CD14-positive monocyte (primary cell): ENCODE data around the gene LEKR1. TPM values are rescaled to one million over a fixed set of nuclear protein-coding genes. Genes with fewer than 3 reads are reported as not detected.

Experiments used
- DNase-seq, 3 donors: peaks; one replicate each; pipeline ENCODE4 v3.0.0-alpha.2; 2011 to 2022
- H2AFZ ChIP-seq: 2 replicates; pipeline ENCODE4 v1.6.0; 2012; ENCODE audit warnings: mild to moderate bottlenecking, low read depth, low read length, inconsistent platforms; ENCODE audit not compliant: insufficient read depth, poor library complexity, severe bottlenecking
- H3K27ac ChIP-seq, 2 donors: 1 replicate in 1 of 2; 2 replicates in 1 of 2; pipeline ENCODE4 v1.5.1; 2012 to 2013; ENCODE audit warnings: low read length in 2 of 2, control low read depth in 1 of 2, inconsistent platforms in 1 of 2, low read depth in 1 of 2, mild to moderate bottlenecking in 1 of 2
- H3K27me3 ChIP-seq, 2 donors: one replicate each; pipeline versions ENCODE4 v1.6.0 to v1.6.1; 2011 to 2013; ENCODE audit warnings: low read length in 2 of 2; ENCODE audit not compliant: control insufficient read depth in 2 of 2, insufficient read depth in 2 of 2
- H3K36me3 ChIP-seq, 2 donors: replicated peaks in 1 of 2; 1 replicate in 1 of 2; 2 replicates in 1 of 2; pipeline versions ENCODE4 v1.5.1 to v1.6.1; 2012 to 2013; ENCODE audit warnings: low read length in 2 of 2, control low read depth in 1 of 2, inconsistent platforms in 1 of 2, mild to moderate bottlenecking in 1 of 2; ENCODE audit not compliant: insufficient read depth in 2 of 2, control insufficient read depth in 1 of 2
- H3K4me1 ChIP-seq, 2 donors: 1 replicate in 1 of 2; 2 replicates in 1 of 2; pipeline versions ENCODE4 v1.5.1 to v1.6.1; 2012 to 2013; ENCODE audit warnings: low read length in 2 of 2, control low read depth in 1 of 2, inconsistent platforms in 1 of 2, mild to moderate bottlenecking in 1 of 2, moderate library complexity in 1 of 2; ENCODE audit not compliant: insufficient read depth in 2 of 2, control insufficient read depth in 1 of 2
- H3K4me2 ChIP-seq: replicated peaks from 2 replicates; pipeline ENCODE3; 2012; ENCODE audit warnings: low read length, moderate library complexity, mild to moderate bottlenecking; ENCODE audit not compliant: poor library complexity, severe bottlenecking; ENCODE audit errors: extremely low read depth
- H3K4me3 ChIP-seq, 3 experiments: fragments of 200-600 bp in 1 of 3; sonication (generic) in 1 of 3; replicated peaks in 1 of 3; 1 replicate in 2 of 3; 2 replicates in 1 of 3; pipeline ENCODE4 v1.5.1; 2011 to 2013; ENCODE audit warnings: low read length in 3 of 3, mild to moderate bottlenecking in 3 of 3, control low read depth in 2 of 3, low read depth in 2 of 3, inconsistent platforms in 1 of 3, moderate library complexity in 1 of 3
- H3K79me2 ChIP-seq: 2 replicates; pipeline ENCODE4 v1.6.0; 2012; ENCODE audit warnings: mild to moderate bottlenecking, control low read depth, inconsistent platforms, low read length, moderate library complexity; ENCODE audit not compliant: insufficient read depth
- H3K9ac ChIP-seq: 2 replicates; pipeline ENCODE4 v1.6.0; 2017; ENCODE audit warnings: low read length, mild to moderate bottlenecking; ENCODE audit not compliant: insufficient read depth, poor library complexity, severe bottlenecking
- H3K9me3 ChIP-seq, 2 donors: replicated peaks in 1 of 2; 1 replicate in 1 of 2; 2 replicates in 1 of 2; pipeline versions ENCODE4 v1.5.1 to v1.6.1; 2012 to 2013; ENCODE audit warnings: low read length in 2 of 2, control low read depth in 1 of 2; ENCODE audit not compliant: control insufficient read depth in 1 of 2, insufficient read depth in 1 of 2
- H4K20me1 ChIP-seq: 2 replicates; pipeline ENCODE4 v1.6.0; 2012; ENCODE audit warnings: mild to moderate bottlenecking, low read length, control low read depth, moderate library complexity; ENCODE audit not compliant: insufficient read depth
- H3K27ac Mint-ChIP-seq, 7 donors: one replicate each; pipeline ENCODE4 v1.8.0; 2020; ENCODE audit warnings: mild to moderate bottlenecking in 7 of 7, mixed read lengths in 7 of 7, moderate library complexity in 6 of 7, inconsistent platforms in 2 of 7
- H3K27me3 Mint-ChIP-seq, 3 donors: one replicate each; pipeline ENCODE4 v1.8.0; 2021 to 2022; ENCODE audit warnings: low read depth in 3 of 3, mild to moderate bottlenecking in 3 of 3, mixed read lengths in 3 of 3, moderate library complexity in 3 of 3, inconsistent platforms in 1 of 3
- H3K36me3 Mint-ChIP-seq, 2 donors: one replicate each; pipeline ENCODE4 v1.8.0; 2020; ENCODE audit warnings: mixed read lengths in 2 of 2, inconsistent platforms in 1 of 2, mild to moderate bottlenecking in 1 of 2
- H3K4me1 Mint-ChIP-seq: one replicate; pipeline ENCODE4 v1.8.0; 2020; ENCODE audit warnings: mild to moderate bottlenecking, mixed read lengths
- H3K4me3 Mint-ChIP-seq, 2 donors: one replicate each; pipeline ENCODE4 v1.8.0; 2020; ENCODE audit warnings: mild to moderate bottlenecking in 2 of 2, mixed read lengths in 2 of 2, moderate library complexity in 1 of 2
- H3K9me3 Mint-ChIP-seq, 7 donors: one replicate each; pipeline ENCODE4 v1.8.0; 2020 to 2022; ENCODE audit warnings: mixed read lengths in 7 of 7, mild to moderate bottlenecking in 6 of 7, moderate library complexity in 6 of 7, inconsistent platforms in 2 of 7
- WGBS: methylation state at CpG from one replicate; pipeline ENCODE4 v1.1.5; 2013; ENCODE audit warnings: missing lambda C conversion rate; ENCODE audit not compliant: insufficient coverage; 5-methylcytosine and 5-hydroxymethylcytosine counted together
- intact Hi-C, 2 donors: fragments of 100-400 bp; cut with micrococcal nuclease; formaldehyde crosslinking; loops; one replicate each; pipeline versions ENCODE4 v1.15.0 to v1.15.1; 2023
- polyA plus RNA-seq, 3 donors: library from polyadenylated mRNA; depleted of rRNA in 1 of 3; unstranded in 2 of 3; stranded (reverse) in 1 of 3; fragments of 300-500 nt in 2 of 3; fragments of >200 nt in 1 of 3; fragmentation: Illumina TruSeq in 2 of 3; gene quantifications; 1 replicate in 2 of 3; 2 replicates in 1 of 3; pipeline ENCODE4 v1.2.3, GENCODE V29; 2012 to 2021
- TF ChIP-seq, protein P1 (sequence below): fragments of 200-600 bp; IDR thresholded peaks from one replicate; pipeline ENCODE4 v1.8.0; 2022; ENCODE audit warnings: antibody characterized with exemption, mild to moderate bottlenecking

Gene LEKR1
- polyA plus RNA-seq, 3 donors = 0.51 to 0.80 TPM; not detected in 1

DNA sequence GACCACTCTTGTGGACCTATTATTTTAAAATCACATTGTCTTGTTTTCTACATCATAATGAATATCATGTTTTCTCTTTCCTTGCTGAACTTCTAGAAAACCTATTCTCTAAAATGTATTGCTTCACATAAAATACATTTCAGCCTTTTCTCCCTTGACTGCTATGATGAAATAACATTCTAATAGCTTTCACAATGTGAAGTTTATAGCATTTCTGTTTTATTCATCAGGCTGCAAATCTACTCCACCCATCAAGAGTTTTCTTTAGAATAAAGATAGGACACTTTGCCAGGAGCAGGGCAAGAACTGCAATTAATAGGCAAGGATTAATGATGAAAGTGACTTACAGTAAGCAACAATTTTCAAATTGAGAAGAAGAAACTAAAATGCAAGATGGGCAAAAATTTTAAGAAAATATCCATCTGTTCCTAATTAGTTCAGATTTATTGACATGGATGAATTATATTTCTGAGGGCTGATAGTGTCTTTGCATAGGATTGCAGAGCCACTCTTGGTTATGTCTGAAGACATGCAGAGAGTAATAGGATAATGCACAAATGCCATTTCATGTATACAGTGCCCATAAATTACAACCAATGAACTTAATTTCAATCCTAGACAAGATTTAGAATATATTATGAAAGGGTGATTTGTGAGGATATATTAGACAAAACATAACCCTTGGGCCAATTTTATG is 21.7 kb downstream of the LEKR1 start:
- no peak overlapping the region for H3K27ac Mint-ChIP-seq
- Histone ChIP-seq H3K4me3 (no peak overlapping the region), H3K36me3 (no peaks in the 10 kb centered on the region), H3K27me3 (no peaks in the 10 kb centered on the region), H3K27ac (no peak overlapping the region), H3K9ac (no peak overlapping the region), H4K20me1 (no peaks in the 10 kb centered on the region), H2AFZ (no peak overlapping the region), H3K4me2 (no peak overlapping the region), H3K79me2 (no peaks in the 10 kb centered on the region), H3K4me1 (no peaks in the 10 kb centered on the region), H3K9me3 (no peaks in the 10 kb centered on the region)
- no peak overlapping the region for H3K4me3 Mint-ChIP-seq
- TF ChIP-seq, protein P1, sequence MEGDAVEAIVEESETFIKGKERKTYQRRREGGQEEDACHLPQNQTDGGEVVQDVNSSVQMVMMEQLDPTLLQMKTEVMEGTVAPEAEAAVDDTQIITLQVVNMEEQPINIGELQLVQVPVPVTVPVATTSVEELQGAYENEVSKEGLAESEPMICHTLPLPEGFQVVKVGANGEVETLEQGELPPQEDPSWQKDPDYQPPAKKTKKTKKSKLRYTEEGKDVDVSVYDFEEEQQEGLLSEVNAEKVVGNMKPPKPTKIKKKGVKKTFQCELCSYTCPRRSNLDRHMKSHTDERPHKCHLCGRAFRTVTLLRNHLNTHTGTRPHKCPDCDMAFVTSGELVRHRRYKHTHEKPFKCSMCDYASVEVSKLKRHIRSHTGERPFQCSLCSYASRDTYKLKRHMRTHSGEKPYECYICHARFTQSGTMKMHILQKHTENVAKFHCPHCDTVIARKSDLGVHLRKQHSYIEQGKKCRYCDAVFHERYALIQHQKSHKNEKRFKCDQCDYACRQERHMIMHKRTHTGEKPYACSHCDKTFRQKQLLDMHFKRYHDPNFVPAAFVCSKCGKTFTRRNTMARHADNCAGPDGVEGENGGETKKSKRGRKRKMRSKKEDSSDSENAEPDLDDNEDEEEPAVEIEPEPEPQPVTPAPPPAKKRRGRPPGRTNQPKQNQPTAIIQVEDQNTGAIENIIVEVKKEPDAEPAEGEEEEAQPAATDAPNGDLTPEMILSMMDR = no peak
- H3K27me3 Mint-ChIP-seq = peaks cover 0 to 2% (median 0%) of the 10 kb centered on the region in 3 donors
- DNase-seq = no peak
- no peaks in the 10 kb centered on the region for H3K9me3 Mint-ChIP-seq
- intact Hi-C loops = no loop called here
- no peaks in the 10 kb centered on the region for H3K4me1 Mint-ChIP-seq
- no peaks in the 10 kb centered on the region for H3K36me3 Mint-ChIP-seq

GRCh38 chr3:156859578-156859977 is 33.4 kb downstream of the LEKR1 start:
- TF ChIP-seq, protein P1 = no peak
- WGBS = no CpG with 5 or more reads among the region's 4 CpGs
- Mint-ChIP-seq H3K27me3 (no peaks in the 10 kb centered on the region), H3K36me3 (no peaks in the 10 kb centered on the region), H3K27ac (no peak overlapping the region), H3K4me3 (no peak overlapping the region), H3K9me3 (peaks cover 0 to 2% (median 0%) of the 10 kb centered on the region in 7 donors), H3K4me1 (peaks cover 11% of the 10 kb centered on the region)
- H2AFZ ChIP-seq = no peak overlapping the region
- intact Hi-C loops = no loop called here
- H3K4me2 ChIP-seq = no peak overlapping the region
- no peaks in the 10 kb centered on the region for H3K9me3 ChIP-seq
- H3K36me3 ChIP-seq = no peaks in the 10 kb centered on the region
- peaks cover 0 to 8% of the 10 kb centered on the region in 2 donors for H3K4me1 ChIP-seq
- H3K27me3 ChIP-seq = no peaks in the 10 kb centered on the region
- no peak overlapping the region for H3K4me3 ChIP-seq
- H3K9ac ChIP-seq = no peak overlapping the region
- no peaks in the 10 kb centered on the region for H4K20me1 ChIP-seq
- peak in 1 of 3 donors; percentile 19 for DNase-seq
- H3K79me2 ChIP-seq = no peaks in the 10 kb centered on the region
- H3K27ac ChIP-seq = no peak overlapping the region
